Activated CD8-positive, alpha-beta T cell treated with anti-CD3 and anti-CD28 coated beads for 36 hours (primary cell): Measurements from ENCODE around the gene CLIC6. TPM values are rescaled to one million over a fixed set of nuclear protein-coding genes. Genes with fewer than 3 reads are reported as not detected.

Source experiments
- ATAC-seq: fragments of 200-7000 bp; cut with Tn5 transposase; one replicate; pipeline ENCODE4 v1.10.0; 2021; ENCODE audit warnings: mild to moderate bottlenecking, moderate library complexity
- CTCF ChIA-PET: fragments of 350-600 bp; sonication (Branson Sonifier 250); formaldehyde crosslinking; loops from one replicate; lab custom pipeline; 2021; ENCODE audit warnings: antibody characterized with exemption; lab: Charles Lee
- POLR2A ChIA-PET: fragments of 350-600 bp; sonication (Branson Sonifier 250); formaldehyde crosslinking; loops from one replicate; lab custom pipeline; 2021; ENCODE audit warnings: antibody characterized with exemption; lab: Charles Lee
- DNase-seq: peaks from one replicate; pipeline ENCODE4 v3.0.0-alpha.2; 2020
- H3K27ac Mint-ChIP-seq: one replicate; pipeline ENCODE4 v1.8.0; 2021; ENCODE audit warnings: mild to moderate bottlenecking, mixed read lengths
- H3K27me3 Mint-ChIP-seq: one replicate; pipeline ENCODE4 v1.8.0; 2021; ENCODE audit warnings: mixed read lengths
- H3K36me3 Mint-ChIP-seq: one replicate; pipeline ENCODE4 v1.8.0; 2021; ENCODE audit warnings: low read depth, mixed read lengths
- H3K4me1 Mint-ChIP-seq: one replicate; pipeline ENCODE4 v1.8.0; 2021; ENCODE audit warnings: low read depth, mixed read lengths
- H3K4me3 Mint-ChIP-seq: one replicate; pipeline ENCODE4 v1.8.0; 2021; ENCODE audit warnings: mild to moderate bottlenecking, moderate library complexity, mixed read lengths
- H3K9me3 Mint-ChIP-seq: one replicate; pipeline ENCODE4 v1.8.0; 2021; ENCODE audit warnings: mixed read lengths
- intact Hi-C: fragments of 100-400 bp; cut with micrococcal nuclease; formaldehyde crosslinking; loops from one replicate; pipeline ENCODE4 v1.10.0; 2022
- total RNA-seq, 2 experiments: library from RNA; stranded (reverse); gene quantifications; one replicate each; pipeline ENCODE4 v1.2.3, GENCODE V29; 2021
- TF ChIP-seq, protein P1 (sequence below): fragments of 200-600 bp; IDR thresholded peaks from one replicate; pipeline ENCODE4 v1.8.0; 2022; ENCODE audit warnings: antibody characterized with exemption, mild to moderate bottlenecking

The CLIC6 gene
- total RNA-seq, 2 experiments from 2014 or later, result 0.54 to 0.58 TPM

DNA sequence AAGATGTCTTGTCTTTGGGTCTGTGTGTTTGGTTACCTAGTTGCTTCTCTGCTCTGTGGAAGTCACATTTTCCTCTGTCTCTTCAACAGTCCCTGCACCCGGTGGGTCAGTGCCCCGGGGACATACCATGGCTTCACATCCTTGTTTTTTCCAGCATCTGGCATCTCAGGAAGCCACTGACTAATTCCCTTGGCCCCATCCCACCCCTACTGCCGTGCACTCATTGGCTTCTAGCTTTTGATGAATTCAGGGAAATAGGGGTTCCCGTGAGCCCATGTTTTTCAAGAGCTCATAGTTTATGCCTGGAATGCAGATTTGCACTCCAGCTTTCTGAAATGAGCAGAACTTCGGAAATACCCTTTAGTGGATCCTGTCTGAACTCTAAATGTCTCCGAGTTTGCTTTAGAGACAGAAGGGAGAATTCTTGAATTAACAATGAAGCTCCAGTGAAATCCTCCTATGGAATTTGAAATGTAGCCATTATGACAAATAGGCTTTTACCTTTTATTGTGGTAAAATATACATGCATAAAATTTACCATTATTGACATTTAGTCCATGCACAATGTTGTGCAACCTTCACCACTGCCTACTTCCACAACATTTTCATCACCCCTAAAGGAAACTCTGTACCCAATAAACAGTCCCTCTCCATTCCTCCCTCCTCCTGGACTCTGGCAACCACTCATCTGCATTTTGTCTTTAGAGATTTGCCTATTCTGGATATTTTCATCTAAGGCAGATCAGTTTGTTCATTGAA lies 67.5 kb downstream of the CLIC6 start:
- Mint-ChIP-seq H3K4me1 (no peaks in the 10 kb centered on the region), H3K4me3 (no peak overlapping the region), H3K36me3 (no peaks in the 10 kb centered on the region), H3K27me3 (peaks cover 5% of the 10 kb centered on the region), H3K9me3 (no peaks in the 10 kb centered on the region), H3K27ac (no peak overlapping the region)
- POLR2A ChIA-PET, result interaction anchor here (0.7 kb wide), 1 partner anchor 1232 kb away, joined by 3 read pairs; no protein-coding TSS in a partner anchor
- intact Hi-C loops, result no loop called here
- TF ChIP-seq, protein P1, sequence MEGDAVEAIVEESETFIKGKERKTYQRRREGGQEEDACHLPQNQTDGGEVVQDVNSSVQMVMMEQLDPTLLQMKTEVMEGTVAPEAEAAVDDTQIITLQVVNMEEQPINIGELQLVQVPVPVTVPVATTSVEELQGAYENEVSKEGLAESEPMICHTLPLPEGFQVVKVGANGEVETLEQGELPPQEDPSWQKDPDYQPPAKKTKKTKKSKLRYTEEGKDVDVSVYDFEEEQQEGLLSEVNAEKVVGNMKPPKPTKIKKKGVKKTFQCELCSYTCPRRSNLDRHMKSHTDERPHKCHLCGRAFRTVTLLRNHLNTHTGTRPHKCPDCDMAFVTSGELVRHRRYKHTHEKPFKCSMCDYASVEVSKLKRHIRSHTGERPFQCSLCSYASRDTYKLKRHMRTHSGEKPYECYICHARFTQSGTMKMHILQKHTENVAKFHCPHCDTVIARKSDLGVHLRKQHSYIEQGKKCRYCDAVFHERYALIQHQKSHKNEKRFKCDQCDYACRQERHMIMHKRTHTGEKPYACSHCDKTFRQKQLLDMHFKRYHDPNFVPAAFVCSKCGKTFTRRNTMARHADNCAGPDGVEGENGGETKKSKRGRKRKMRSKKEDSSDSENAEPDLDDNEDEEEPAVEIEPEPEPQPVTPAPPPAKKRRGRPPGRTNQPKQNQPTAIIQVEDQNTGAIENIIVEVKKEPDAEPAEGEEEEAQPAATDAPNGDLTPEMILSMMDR, result no peak
- CTCF ChIA-PET, result interaction anchor here (1.2 kb wide), 1 partner anchor 9 kb away, joined by 4 read pairs; no protein-coding TSS in a partner anchor
- ATAC-seq (no peak), DNase-seq (no peak)

DNA sequence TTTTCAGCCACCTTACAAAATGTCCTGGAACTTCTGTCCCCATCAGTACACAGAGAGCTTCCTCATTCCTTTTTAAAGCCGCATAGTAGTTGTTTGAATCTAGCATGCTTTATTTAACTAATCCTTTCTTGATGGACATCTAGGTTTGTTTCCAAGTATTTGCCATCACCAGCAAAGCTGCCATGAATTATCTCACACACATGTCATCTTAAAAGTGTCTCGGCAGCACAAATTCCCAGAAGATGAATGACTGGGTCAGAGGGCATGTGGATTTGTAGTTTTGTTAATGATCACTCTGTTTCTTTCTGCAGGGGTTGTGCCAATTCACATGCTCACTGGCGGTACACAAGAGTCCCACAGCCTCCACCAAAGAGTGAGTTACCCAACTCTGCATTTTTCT lies 68.3 kb downstream of the CLIC6 start:
- no peak overlapping the region for H3K27ac Mint-ChIP-seq
- peaks cover 5% of the 10 kb centered on the region for H3K27me3 Mint-ChIP-seq
- no peaks in the 10 kb centered on the region for H3K36me3 Mint-ChIP-seq
- intact Hi-C loops, result no loop called here
- H3K4me3 Mint-ChIP-seq, result no peak overlapping the region
- POLR2A ChIA-PET, result no interaction called here
- no peaks in the 10 kb centered on the region for H3K4me1 Mint-ChIP-seq
- TF ChIP-seq, protein P1, result no peak
- H3K9me3 Mint-ChIP-seq, result no peaks in the 10 kb centered on the region
- ATAC-seq, result no peak
- CTCF ChIA-PET, result no interaction called here
- no peak for DNase-seq

DNA sequence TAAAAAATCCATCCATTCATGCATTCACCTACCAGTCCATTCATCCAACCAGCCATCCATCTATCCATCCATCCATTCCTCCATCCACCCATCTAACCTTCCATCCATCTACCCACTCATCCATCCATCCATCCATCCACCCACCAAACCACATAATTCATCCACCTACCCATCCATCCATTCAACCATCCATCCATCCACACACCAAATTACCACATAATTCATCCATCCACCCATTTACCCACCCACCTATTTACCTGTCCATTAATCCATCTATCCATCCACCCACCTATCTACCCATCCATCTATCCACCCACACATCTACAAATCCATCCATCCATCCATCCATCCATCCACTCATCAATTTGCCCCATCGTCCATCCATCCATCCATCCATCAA lies 71.4 kb downstream of the CLIC6 start:
- Mint-ChIP-seq H3K36me3 (no peaks in the 10 kb centered on the region), H3K4me1 (no peaks in the 10 kb centered on the region), H3K4me3 (no peak overlapping the region), H3K27ac (no peak overlapping the region), H3K27me3 (peaks cover 7% of the 10 kb centered on the region), H3K9me3 (no peaks in the 10 kb centered on the region)
- ATAC-seq (no peak), DNase-seq (no peak)
- CTCF ChIA-PET, result interaction anchor here (1.9 kb wide), 1 partner anchor 17 kb away, joined by 9 read pairs; no protein-coding TSS in a partner anchor
- intact Hi-C loops, result loop anchor here (10.0 kb wide), 1 partner anchor 145 kb away; no protein-coding TSS in a partner anchor
- POLR2A ChIA-PET, result no interaction called here
- TF ChIP-seq, protein P1, result no peak

DNA sequence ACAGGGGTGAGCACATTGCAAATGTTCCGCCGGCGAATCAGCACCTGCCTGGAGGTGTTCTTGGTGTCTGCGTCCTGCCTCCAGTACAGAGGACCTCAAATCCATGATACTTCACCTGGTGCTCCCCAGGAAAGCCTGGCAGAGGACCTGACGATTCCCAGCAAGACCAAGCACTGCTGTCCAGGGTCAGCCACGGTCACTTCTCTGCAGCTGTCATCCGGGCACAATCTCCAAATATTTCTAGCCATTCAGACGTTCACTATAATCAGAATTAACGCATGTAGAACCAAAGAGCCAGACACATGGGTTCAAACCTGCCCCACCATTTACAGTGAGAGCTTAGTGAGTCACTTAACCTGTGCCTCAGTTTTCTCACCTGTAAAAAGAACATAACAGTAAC lies 74.5 kb downstream of the CLIC6 start:
- Mint-ChIP-seq H3K4me1 (peaks cover 3% of the 10 kb centered on the region), H3K36me3 (no peaks in the 10 kb centered on the region), H3K27ac (no peak overlapping the region), H3K27me3 (peaks cover 7% of the 10 kb centered on the region), H3K9me3 (no peaks in the 10 kb centered on the region), H3K4me3 (no peak overlapping the region)
- TF ChIP-seq, protein P1, result no peak
- CTCF ChIA-PET, result interaction anchor here (0.9 to 3.4 kb wide), 2 partner anchors 13 to 50 kb away, joined by 4 to 20 read pairs; no protein-coding TSS in a partner anchor
- intact Hi-C loops, result loop anchor here (10.0 kb wide), 1 partner anchor 142 kb away; no protein-coding TSS in a partner anchor
- ATAC-seq (no peak), DNase-seq (no peak)
- POLR2A ChIA-PET, result no interaction called here

DNA sequence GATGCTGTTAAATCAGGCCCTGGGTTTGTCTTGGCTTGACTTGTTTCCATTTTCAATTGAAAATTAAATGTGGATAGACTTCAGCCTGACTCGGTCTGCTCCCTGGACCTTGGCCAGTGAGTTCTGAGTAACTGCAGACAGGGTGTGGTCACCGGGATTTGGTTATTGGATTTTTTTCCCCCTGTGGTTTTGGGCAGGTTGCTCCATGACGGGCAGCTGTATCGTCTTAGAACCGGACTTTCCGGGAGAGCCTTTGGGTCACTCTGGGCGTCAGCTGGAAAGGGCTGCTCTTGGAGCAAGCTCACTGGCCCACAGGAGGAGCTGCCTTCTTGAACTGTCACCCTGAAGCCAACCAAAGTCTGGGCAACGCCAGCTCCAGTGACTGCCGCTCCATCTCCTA lies 75.0 kb downstream of the CLIC6 start:
- no peak overlapping the region for H3K27ac Mint-ChIP-seq
- no peak for DNase-seq
- ChIA-PET POLR2A (no interaction called here), CTCF (interaction anchor here (0.9 to 3.4 kb wide), 4 partner anchors 14 to 657 kb away, joined by 3 to 20 read pairs (median 12); no protein-coding TSS in a partner anchor)
- no peaks in the 10 kb centered on the region for H3K9me3 Mint-ChIP-seq
- H3K4me1 Mint-ChIP-seq, result peaks cover 3% of the 10 kb centered on the region
- no peak for ATAC-seq
- H3K36me3 Mint-ChIP-seq, result no peaks in the 10 kb centered on the region
- H3K4me3 Mint-ChIP-seq, result no peak overlapping the region
- intact Hi-C loops, result loop anchor here (10.0 kb wide), 1 partner anchor 141 kb away; no protein-coding TSS in a partner anchor
- TF ChIP-seq, protein P1, result no peak
- peaks cover 7% of the 10 kb centered on the region for H3K27me3 Mint-ChIP-seq
